Measurements from ENCODE around the gene SPR.

Gene SPR

GRCh38 chr2:72934683-72935610 lies 47.7 kb downstream of the SPR start:
- POLR2A ChIA-PET = no interaction called here

GRCh38 chr2:72935611-72935957 lies 48.4 kb downstream of the SPR start:
- ChIA-PET CTCF (interaction anchor here (1.2 to 3.0 kb wide), 5 partner anchors 38 to 278 kb away, joined by 3 to 18 read pairs (median 4); partner anchors contain the start of gene SPR), POLR2A (no interaction called here)
- TF ChIP-seq CTCF (IDR thresholded peaks at IDR 0.05; ENCODE audit: insufficient read depth, low read length, missing control alignments) = no peak
- DNase-seq (ENCODE audit: low read depth, low spot score) = no peak
- H3K4me3 ChIP-seq (ENCODE audit: low read depth, low read length) = no peak overlapping the region

More at GRCh38 chr2:72934683-72935610, 47.7 kb downstream of the SPR start:
- CTCF ChIA-PET = interaction anchor here (1.2 to 3.0 kb wide), 6 partner anchors 37 to 278 kb away, joined by 3 to 18 read pairs (median 4); partner anchors contain the start of gene SPR
- no peak for DNase-seq (ENCODE audit: low read depth, low spot score)
- TF ChIP-seq CTCF (IDR thresholded peaks at IDR 0.05; ENCODE audit: insufficient read depth, low read length, missing control alignments) = no peak
- H3K4me3 ChIP-seq (ENCODE audit: low read depth, low read length) = no peak overlapping the region

GRCh38 chr2:72936660-72937355 lies 49.6 kb downstream of the SPR start:
- POLR2A ChIA-PET = no interaction called here
- CTCF ChIA-PET = interaction anchor here (1.0 kb wide), 1 partner anchor 37 kb away, joined by 3 read pairs; no protein-coding TSS in a partner anchor
- no peak for TF ChIP-seq CTCF (IDR thresholded peaks at IDR 0.05; ENCODE audit: insufficient read depth, low read length, missing control alignments)
- DNase-seq (ENCODE audit: low read depth, low spot score) = no peak
- no peak overlapping the region for H3K4me3 ChIP-seq (ENCODE audit: low read depth, low read length)

- POLR2A ChIA-PET = no interaction called here
- no peak for DNase-seq (ENCODE audit: low read depth, low spot score)
- CTCF ChIA-PET = interaction anchor here (1.0 to 1.7 kb wide), 2 partner anchors 37 to 45 kb away, joined by 3 to 5 read pairs; no protein-coding TSS in a partner anchor
- H3K4me3 ChIP-seq (ENCODE audit: low read depth, low read length) = no peak overlapping the region
- TF ChIP-seq CTCF (IDR thresholded peaks at IDR 0.05; ENCODE audit: insufficient read depth, low read length, missing control alignments) = no peak
These were observed 50.1 kb downstream of the SPR start for GRCh38 chr2:72937356-72937669.

GRCh38 chr2:72938455-72938854 lies 51.2 kb downstream of the SPR start:
- POLR2A ChIA-PET = no interaction called here
- no peak for DNase-seq (ENCODE audit: low read depth, low spot score)

More at GRCh38 chr2:72938455-72938854, 51.2 kb downstream of the SPR start:
- no peak for TF ChIP-seq CTCF (IDR thresholded peaks at IDR 0.05; ENCODE audit: insufficient read depth, low read length, missing control alignments)
- no peak overlapping the region for H3K4me3 ChIP-seq (ENCODE audit: low read depth, low read length)
- CTCF ChIA-PET = interaction anchor here (1.7 kb wide), 1 partner anchor 46 kb away, joined by 5 read pairs; no protein-coding TSS in a partner anchor

All from AG04449 (cell line).